Stimulated activated naive CD8-positive, alpha-beta T cell treated with anti-CD3 and anti-CD28 coated beads, Interleukin-15, amount 100 ng/mL, for 72 hours (primary cell): ENCODE results near the gene STXBP5.

ENCODE experiments used
- ATAC-seq: fragments of 150-1000 bp; cut with Tn5 transposase; 2 replicates; pipeline ENCODE4 v1.10.0; 2021; ENCODE audit warnings: mild to moderate bottlenecking, moderate library complexity
- DNase-seq, 2 donors: peaks; one replicate each; pipeline ENCODE4 v3.0.0; 2021 to 2022
- H3K27ac Mint-ChIP-seq, 2 donors: one replicate each; pipeline ENCODE4 v1.8.0; 2022; ENCODE audit warnings: mild to moderate bottlenecking in 2 of 2, mixed read lengths in 2 of 2, moderate library complexity in 2 of 2
- H3K27me3 Mint-ChIP-seq: one replicate; pipeline ENCODE4 v1.8.0; 2022; ENCODE audit warnings: mixed read lengths
- H3K4me1 Mint-ChIP-seq: one replicate; pipeline ENCODE4 v1.8.0; 2022; ENCODE audit warnings: mild to moderate bottlenecking, mixed read lengths
- H3K4me3 Mint-ChIP-seq, 2 donors: one replicate each; pipeline ENCODE4 v1.8.0; 2022; ENCODE audit warnings: mild to moderate bottlenecking in 2 of 2, mixed read lengths in 2 of 2, moderate library complexity in 1 of 2
- H3K9me3 Mint-ChIP-seq, 2 donors: one replicate each; pipeline ENCODE4 v1.8.0; 2022; ENCODE audit warnings: mixed read lengths in 2 of 2

The STXBP5 gene

GRCh38 chr6:147421903-147422302, 217.7 kb downstream of the STXBP5 start:
- Mint-ChIP-seq H3K4me3 (no peak overlapping the region), H3K27ac (no peak overlapping the region), H3K27me3 (peaks cover 15% of the 10 kb centered on the region), H3K9me3 (peaks cover 19 to 33% of the 10 kb centered on the region in 2 donors), H3K4me1 (no peaks in the 10 kb centered on the region)
- DNase-seq = no peak
- ATAC-seq = no peak

GRCh38 chr6:147423111-147423510, 218.9 kb downstream of the STXBP5 start:
- H3K27ac Mint-ChIP-seq = no peak overlapping the region
- ATAC-seq = no peak
- no peak for DNase-seq
- H3K27me3 Mint-ChIP-seq = peaks cover 15% of the 10 kb centered on the region
- H3K4me1 Mint-ChIP-seq = no peaks in the 10 kb centered on the region
- H3K9me3 Mint-ChIP-seq = peaks cover 19 to 33% of the 10 kb centered on the region in 2 donors
- no peak overlapping the region for H3K4me3 Mint-ChIP-seq

DNA sequence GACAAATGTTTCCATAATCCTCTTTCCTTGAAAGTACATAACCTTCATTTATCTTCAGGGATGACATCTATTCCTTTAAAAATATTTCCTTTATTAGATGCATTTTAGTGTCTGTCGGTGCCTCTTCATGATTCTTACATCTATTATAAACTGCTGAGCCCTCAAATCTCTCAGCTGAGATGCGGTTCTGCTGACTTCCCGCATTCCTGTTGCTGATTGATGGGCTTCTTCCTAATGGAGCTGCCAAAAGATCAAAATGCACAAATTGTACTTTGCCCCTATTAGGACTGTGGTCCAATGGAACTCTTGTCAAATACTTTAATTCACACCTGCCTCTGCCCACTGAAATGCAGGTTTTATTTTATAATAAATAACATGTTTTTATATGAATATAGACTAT, 225.6 kb downstream of the STXBP5 start:
- DNase-seq (no peak), ATAC-seq (no peak)
- Mint-ChIP-seq H3K27me3 (no peaks in the 10 kb centered on the region), H3K4me1 (no peaks in the 10 kb centered on the region), H3K9me3 (no peaks in the 10 kb centered on the region), H3K27ac (no peak overlapping the region), H3K4me3 (no peak overlapping the region)

- H3K27ac Mint-ChIP-seq = no peak overlapping the region
- no peak for ATAC-seq
These were observed 226.6 kb downstream of the STXBP5 start for GRCh38 chr6:147430811-147431210.

GRCh38 chr6:147434076-147434475, 229.9 kb downstream of the STXBP5 start:
- no peak for DNase-seq
- no peaks in the 10 kb centered on the region for H3K4me1 Mint-ChIP-seq

More at GRCh38 chr6:147430811-147431210, 226.6 kb downstream of the STXBP5 start:
- H3K9me3 Mint-ChIP-seq = no peaks in the 10 kb centered on the region
- H3K27me3 Mint-ChIP-seq = peaks cover 6% of the 10 kb centered on the region
- H3K4me3 Mint-ChIP-seq = no peak overlapping the region
- no peaks in the 10 kb centered on the region for H3K4me1 Mint-ChIP-seq
- DNase-seq = no peak

GRCh38 chr6:147434516-147434915, 230.3 kb downstream of the STXBP5 start:
- H3K4me1 Mint-ChIP-seq = no peaks in the 10 kb centered on the region
- ATAC-seq = no peak
- DNase-seq = no peak

More at GRCh38 chr6:147434076-147434475, 229.9 kb downstream of the STXBP5 start:
- Mint-ChIP-seq H3K4me3 (no peak overlapping the region), H3K27me3 (peaks cover 6% of the 10 kb centered on the region), H3K27ac (no peak overlapping the region), H3K9me3 (no peaks in the 10 kb centered on the region)
- ATAC-seq = no peak

DNA sequence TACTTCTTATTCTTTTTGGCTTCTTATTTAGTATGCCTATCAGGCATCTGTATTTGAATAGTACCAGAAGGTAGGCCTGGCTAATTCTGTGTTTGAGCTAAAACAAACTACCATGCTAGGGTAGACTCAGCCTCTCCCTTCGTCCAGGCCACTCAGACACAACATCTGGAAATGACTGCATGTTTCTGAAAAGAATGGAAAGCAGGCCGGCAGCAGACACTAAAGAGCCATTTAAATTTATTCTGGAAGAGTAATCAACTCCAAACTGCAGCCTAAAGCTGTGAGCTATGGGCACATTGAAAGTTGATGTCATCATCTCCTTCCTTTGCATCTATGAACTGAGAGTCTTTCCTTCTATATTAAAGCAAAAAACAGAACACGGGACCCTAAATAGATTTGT, 233.4 kb downstream of the STXBP5 start:
- H3K27me3 Mint-ChIP-seq = peaks cover 6% of the 10 kb centered on the region
- no peaks in the 10 kb centered on the region for H3K9me3 Mint-ChIP-seq
- H3K27ac Mint-ChIP-seq = no peak overlapping the region
- H3K4me3 Mint-ChIP-seq = no peak overlapping the region
- ATAC-seq (no peak), DNase-seq (no peak)
- H3K4me1 Mint-ChIP-seq = no peaks in the 10 kb centered on the region

More at GRCh38 chr6:147434516-147434915, 230.3 kb downstream of the STXBP5 start:
- no peak overlapping the region for H3K27ac Mint-ChIP-seq
- peaks cover 6% of the 10 kb centered on the region for H3K27me3 Mint-ChIP-seq
- no peaks in the 10 kb centered on the region for H3K9me3 Mint-ChIP-seq
- no peak overlapping the region for H3K4me3 Mint-ChIP-seq

DNA sequence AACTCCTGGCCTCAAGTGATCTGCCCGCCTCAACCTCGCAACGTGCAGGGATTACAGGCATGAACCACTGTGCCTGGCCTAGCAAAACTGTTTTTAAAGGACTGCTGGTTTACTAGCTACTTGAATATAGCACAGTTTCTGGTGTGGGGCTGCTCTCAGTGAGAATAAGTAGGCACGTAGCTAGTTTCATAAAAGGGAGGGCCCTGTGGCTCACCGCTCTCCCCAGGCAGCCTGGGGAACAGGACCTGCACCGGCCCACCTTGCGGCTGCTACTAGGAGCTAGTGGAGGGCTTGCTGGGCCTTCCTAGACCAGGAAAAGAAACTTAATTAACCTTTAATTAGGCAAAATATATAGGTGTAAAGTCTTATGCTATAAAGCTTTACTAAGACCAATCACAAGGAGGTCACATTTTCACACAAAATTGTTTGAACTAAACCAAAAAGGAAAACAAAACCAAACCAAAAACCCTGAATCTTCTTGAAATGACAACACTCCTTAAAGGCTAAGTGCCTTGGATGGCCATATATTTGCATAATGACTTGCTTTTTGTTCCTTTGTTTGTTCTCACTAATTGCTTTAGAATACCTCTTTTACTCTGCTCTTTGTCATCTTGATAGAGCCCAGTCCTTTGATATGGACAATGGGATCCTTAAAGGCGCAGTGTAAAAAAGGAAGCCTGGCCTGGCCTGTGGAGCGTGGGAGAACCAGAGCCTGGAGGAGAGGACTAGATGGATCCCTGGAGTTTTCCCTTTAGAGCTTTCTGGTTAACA, 234.7 kb downstream of the STXBP5 start:
- Mint-ChIP-seq H3K4me1 (no peaks in the 10 kb centered on the region), H3K9me3 (no peaks in the 10 kb centered on the region), H3K27ac (peak overlapping the region in 1 of 2 donors; percentile 59), H3K4me3 (no peak overlapping the region), H3K27me3 (peaks cover 6% of the 10 kb centered on the region)
- no peak for DNase-seq
- ATAC-seq = peak; percentile 50
